Measurements from ENCODE around the gene WWOX. TPM values are rescaled to one million over a fixed set of nuclear protein-coding genes. Genes with fewer than 3 reads are reported as not detected.

WWOX gene
- total and polyA plus RNA-seq, 3 experiments from 2014 or later, result 17.2 to 18.6 (median 18.2) TPM

GRCh38 chr16:78635807-78636206 lies 536.4 kb downstream of the WWOX start:
- Mint-ChIP-seq H3K4me1 (no peaks in the 10 kb centered on the region), H3K4me3 (no peak overlapping the region)
- CTCF ChIA-PET, result no interaction called here

DNA sequence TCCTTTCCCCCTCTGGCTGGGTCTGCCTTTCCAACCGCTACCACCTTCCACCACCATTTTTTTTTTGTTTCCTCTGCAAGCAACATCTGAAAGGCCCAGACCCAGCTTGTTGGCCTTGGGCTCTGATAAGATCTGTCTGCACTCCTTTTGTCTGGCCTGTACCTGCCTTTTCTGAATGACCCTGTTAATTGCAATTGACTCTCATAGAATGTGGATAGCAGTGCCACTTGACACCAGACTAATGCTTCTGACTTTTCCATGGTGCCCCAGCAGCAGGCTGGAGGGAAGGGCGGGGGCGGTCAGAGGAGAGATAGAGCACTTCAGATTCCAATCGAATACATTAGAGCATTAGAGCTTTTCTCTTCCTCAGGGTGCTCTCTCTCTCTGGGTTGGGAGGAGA lies 538.9 kb downstream of the WWOX start:
- H3K4me1 Mint-ChIP-seq, result peaks cover 0 to 4% (median 0%) of the 10 kb centered on the region in 3 donors
- H3K36me3 ChIP-seq (ENCODE audit: insufficient read depth, low read length), result no peaks in the 10 kb centered on the region
- CTCF ChIA-PET, result no interaction called here

More at GRCh38 chr16:78635807-78636206, 536.4 kb downstream of the WWOX start:
- Histone ChIP-seq H3K36me3 (ENCODE audit: insufficient read depth, low read length) (no peaks in the 10 kb centered on the region), H3K9me3 (ENCODE audit: low read length) (no peaks in the 10 kb centered on the region), H3K27me3 (ENCODE audit: insufficient read depth, low read length, poor library complexity, severe bottlenecking) (no peaks in the 10 kb centered on the region), H3K27ac (ENCODE audit: low read depth, low read length) (no peak overlapping the region), H3K4me1 (ENCODE audit: insufficient read depth, low read length) (no peaks in the 10 kb centered on the region), H3K4me3 (ENCODE audit: low read length) (no peak overlapping the region)
- H3K36me3 Mint-ChIP-seq, result peaks cover 0 to 19% (median 2%) of the 10 kb centered on the region in 3 donors
- POLR2A ChIA-PET, result no interaction called here
- DNase-seq, result no peak
- H3K9me3 Mint-ChIP-seq, result peaks cover under 1 to 4% (median 3%) of the 10 kb centered on the region in 5 donors
- H3K27me3 Mint-ChIP-seq, result peaks cover 5 to 8% of the 10 kb centered on the region in 2 donors
- H3K27ac Mint-ChIP-seq, result no peak overlapping the region

GRCh38 chr16:78639775-78640174 lies 540.3 kb downstream of the WWOX start:
- Mint-ChIP-seq H3K9me3 (no peaks in the 10 kb centered on the region), H3K4me3 (no peak overlapping the region), H3K36me3 (peaks cover 0 to 15% (median 2%) of the 10 kb centered on the region in 3 donors), H3K27ac (no peak overlapping the region), H3K27me3 (peaks cover 5 to 11% of the 10 kb centered on the region in 2 donors), H3K4me1 (peaks cover 0 to 4% (median 0%) of the 10 kb centered on the region in 3 donors)
- H3K4me1 ChIP-seq (ENCODE audit: insufficient read depth, low read length), result no peaks in the 10 kb centered on the region
- no peak overlapping the region for H3K4me3 ChIP-seq (ENCODE audit: low read length)
- no peak overlapping the region for H3K27ac ChIP-seq (ENCODE audit: low read depth, low read length)
- CTCF ChIA-PET, result no interaction called here
- POLR2A ChIA-PET, result no interaction called here
- H3K36me3 ChIP-seq (ENCODE audit: insufficient read depth, low read length), result no peaks in the 10 kb centered on the region
- no peaks in the 10 kb centered on the region for H3K27me3 ChIP-seq (ENCODE audit: insufficient read depth, low read length, poor library complexity, severe bottlenecking)
- no peak for DNase-seq
- no peaks in the 10 kb centered on the region for H3K9me3 ChIP-seq (ENCODE audit: low read length)

More for the DNA sequence above, 538.9 kb downstream of the WWOX start:
- peaks cover 0 to 15% (median 2%) of the 10 kb centered on the region in 3 donors for H3K36me3 Mint-ChIP-seq
- H3K4me1 ChIP-seq (ENCODE audit: insufficient read depth, low read length), result no peaks in the 10 kb centered on the region
- POLR2A ChIA-PET, result interaction anchor here (0.7 kb wide), 1 partner anchor 1125 kb away, joined by 4 read pairs; no protein-coding TSS in a partner anchor
- no peaks in the 10 kb centered on the region for H3K9me3 ChIP-seq (ENCODE audit: low read length)
- no peak overlapping the region for H3K27ac ChIP-seq (ENCODE audit: low read depth, low read length)
- H3K27ac Mint-ChIP-seq, result no peak overlapping the region
- DNase-seq, result no peak
- H3K9me3 Mint-ChIP-seq, result no peaks in the 10 kb centered on the region
- no peak overlapping the region for H3K4me3 Mint-ChIP-seq
- no peak overlapping the region for H3K4me3 ChIP-seq (ENCODE audit: low read length)
- H3K27me3 Mint-ChIP-seq, result peaks cover 5 to 11% of the 10 kb centered on the region in 2 donors
- no peaks in the 10 kb centered on the region for H3K27me3 ChIP-seq (ENCODE audit: insufficient read depth, low read length, poor library complexity, severe bottlenecking)

- Histone ChIP-seq H3K4me3 (ENCODE audit: low read length) (no peak overlapping the region), H3K9me3 (ENCODE audit: low read length) (no peaks in the 10 kb centered on the region), H3K27ac (ENCODE audit: low read depth, low read length) (no peak overlapping the region), H3K4me1 (ENCODE audit: insufficient read depth, low read length) (no peaks in the 10 kb centered on the region), H3K27me3 (ENCODE audit: insufficient read depth, low read length, poor library complexity, severe bottlenecking) (no peaks in the 10 kb centered on the region), H3K36me3 (ENCODE audit: insufficient read depth, low read length) (no peaks in the 10 kb centered on the region)
- DNase-seq, result no peak
- peaks cover 0 to 4% (median 0%) of the 10 kb centered on the region in 3 donors for H3K4me1 Mint-ChIP-seq
- H3K4me3 Mint-ChIP-seq, result no peak overlapping the region
- CTCF ChIA-PET, result no interaction called here
- H3K36me3 Mint-ChIP-seq, result peaks cover 0 to 8% (median 2%) of the 10 kb centered on the region in 3 donors
- H3K27ac Mint-ChIP-seq, result no peak overlapping the region
- H3K9me3 Mint-ChIP-seq, result no peaks in the 10 kb centered on the region
- peaks cover 5 to 11% of the 10 kb centered on the region in 2 donors for H3K27me3 Mint-ChIP-seq
- POLR2A ChIA-PET, result no interaction called here
These were observed 541.4 kb downstream of the WWOX start for GRCh38 chr16:78640886-78641285.

DNA sequence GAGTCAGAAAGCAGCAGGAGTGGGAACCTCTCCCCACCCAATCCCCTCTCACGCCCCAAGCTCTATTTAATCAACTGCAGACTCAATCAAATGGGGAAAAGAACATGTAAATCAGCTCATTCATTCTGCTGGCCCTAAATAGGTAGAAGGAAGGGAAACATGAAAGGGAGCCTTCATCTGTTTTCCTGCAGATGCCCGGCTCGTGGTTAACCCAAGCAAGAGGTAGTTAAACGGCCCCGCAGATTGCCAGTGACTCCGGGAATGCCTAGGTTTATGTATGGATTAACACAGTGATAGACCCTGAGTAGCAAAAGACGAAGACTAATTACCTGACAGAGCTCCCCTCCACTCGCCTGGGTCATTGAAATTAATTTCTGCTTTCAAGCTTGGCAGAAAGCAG lies 542.0 kb downstream of the WWOX start:
- H3K4me1 Mint-ChIP-seq, result peaks cover 0 to 4% (median 0%) of the 10 kb centered on the region in 3 donors
- H3K9me3 ChIP-seq (ENCODE audit: low read length), result no peaks in the 10 kb centered on the region
- no peak for DNase-seq
- H3K27ac Mint-ChIP-seq, result no peak overlapping the region
- POLR2A ChIA-PET, result no interaction called here
- no peaks in the 10 kb centered on the region for H3K4me1 ChIP-seq (ENCODE audit: insufficient read depth, low read length)
- no peaks in the 10 kb centered on the region for H3K27me3 ChIP-seq (ENCODE audit: insufficient read depth, low read length, poor library complexity, severe bottlenecking)
- H3K36me3 Mint-ChIP-seq, result peaks cover 0 to 8% (median 2%) of the 10 kb centered on the region in 3 donors
- H3K9me3 Mint-ChIP-seq, result no peaks in the 10 kb centered on the region
- H3K4me3 Mint-ChIP-seq, result no peak overlapping the region
- H3K27me3 Mint-ChIP-seq, result peaks cover 5 to 11% of the 10 kb centered on the region in 2 donors
- no peaks in the 10 kb centered on the region for H3K36me3 ChIP-seq (ENCODE audit: insufficient read depth, low read length)
- CTCF ChIA-PET, result no interaction called here
- no peak overlapping the region for H3K27ac ChIP-seq (ENCODE audit: low read depth, low read length)
- H3K4me3 ChIP-seq (ENCODE audit: low read length), result no peak overlapping the region

- peaks cover 0 to 8% (median 2%) of the 10 kb centered on the region in 3 donors for H3K36me3 Mint-ChIP-seq
- Histone ChIP-seq H3K27me3 (ENCODE audit: insufficient read depth, low read length, poor library complexity, severe bottlenecking) (no peaks in the 10 kb centered on the region), H3K27ac (ENCODE audit: low read depth, low read length) (no peak overlapping the region), H3K4me3 (ENCODE audit: low read length) (no peak overlapping the region), H3K9me3 (ENCODE audit: low read length) (no peaks in the 10 kb centered on the region), H3K36me3 (ENCODE audit: insufficient read depth, low read length) (no peaks in the 10 kb centered on the region), H3K4me1 (ENCODE audit: insufficient read depth, low read length) (no peaks in the 10 kb centered on the region)
- ChIA-PET POLR2A (no interaction called here), CTCF (no interaction called here)
- H3K27me3 Mint-ChIP-seq, result peaks cover 4 to 11% of the 10 kb centered on the region in 2 donors
- DNase-seq, result no peak
- H3K4me3 Mint-ChIP-seq, result no peak overlapping the region
- peaks cover 0 to 4% (median 0%) of the 10 kb centered on the region in 3 donors for H3K4me1 Mint-ChIP-seq
- H3K9me3 Mint-ChIP-seq, result no peaks in the 10 kb centered on the region
- no peak overlapping the region for H3K27ac Mint-ChIP-seq
These were observed 543.3 kb downstream of the WWOX start for GRCh38 chr16:78642621-78643285.

DNA sequence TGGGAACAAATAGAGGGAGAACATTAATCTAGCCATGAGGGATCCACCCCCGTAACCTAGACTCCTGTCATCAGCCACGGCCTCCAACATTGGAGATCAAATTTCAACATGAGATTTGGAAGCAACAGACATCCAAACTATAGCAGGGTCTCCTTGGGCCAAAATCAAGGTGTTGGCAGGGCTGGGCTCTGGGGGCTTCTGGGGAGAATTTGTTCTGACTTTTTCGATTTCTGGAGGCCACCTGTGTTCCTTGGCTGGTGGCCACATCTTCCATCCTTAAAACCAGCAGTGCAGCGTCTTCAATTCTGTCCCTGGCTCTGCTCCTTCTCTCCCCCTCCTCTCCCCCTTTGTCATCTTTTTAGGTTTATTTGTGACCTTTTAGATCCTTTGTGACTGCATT lies 546.2 kb downstream of the WWOX start:
- Histone ChIP-seq H3K4me3 (ENCODE audit: low read length) (no peak overlapping the region), H3K36me3 (ENCODE audit: insufficient read depth, low read length) (no peaks in the 10 kb centered on the region), H3K27me3 (ENCODE audit: insufficient read depth, low read length, poor library complexity, severe bottlenecking) (no peaks in the 10 kb centered on the region), H3K27ac (ENCODE audit: low read depth, low read length) (no peak overlapping the region), H3K4me1 (ENCODE audit: insufficient read depth, low read length) (no peaks in the 10 kb centered on the region), H3K9me3 (ENCODE audit: low read length) (no peaks in the 10 kb centered on the region)
- Mint-ChIP-seq H3K4me3 (no peak overlapping the region), H3K9me3 (no peaks in the 10 kb centered on the region), H3K36me3 (peaks cover 0 to 5% (median 0%) of the 10 kb centered on the region in 3 donors), H3K27ac (no peak overlapping the region), H3K27me3 (peaks cover 3% of the 10 kb centered on the region in 2 donors), H3K4me1 (peaks cover 0 to 4% (median 0%) of the 10 kb centered on the region in 3 donors)
- ChIA-PET CTCF (no interaction called here), POLR2A (no interaction called here)
- no peak for DNase-seq

DNA sequence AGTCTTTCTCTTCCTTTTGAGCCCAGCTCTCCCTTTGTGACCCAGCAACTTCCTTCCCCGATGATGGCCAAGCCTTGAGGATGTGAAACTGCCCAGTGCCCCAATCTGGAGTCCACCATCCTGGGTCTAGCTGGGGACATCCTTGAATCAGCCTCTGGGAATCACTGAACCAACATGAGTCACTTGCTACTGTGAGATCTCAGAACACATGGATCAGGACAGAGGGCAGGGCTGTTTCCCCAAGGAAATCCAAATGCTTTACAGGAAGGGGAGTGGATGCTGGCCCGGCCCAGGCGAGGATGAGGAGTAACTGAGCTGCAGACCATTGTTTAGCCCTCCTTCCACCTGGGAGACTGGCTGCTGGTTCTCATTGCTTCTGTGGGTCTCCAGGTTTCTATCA lies 547.6 kb downstream of the WWOX start:
- Mint-ChIP-seq H3K4me3 (no peak overlapping the region), H3K27ac (peak overlapping the region in 1 of 8 donors; percentile 44), H3K36me3 (peaks cover 0 to 5% (median 0%) of the 10 kb centered on the region in 3 donors), H3K27me3 (no peaks in the 10 kb centered on the region), H3K9me3 (no peaks in the 10 kb centered on the region), H3K4me1 (no peaks in the 10 kb centered on the region)
- ChIA-PET POLR2A (no interaction called here), CTCF (interaction anchor here (1.2 kb wide), 1 partner anchor 15 kb away, joined by 3 read pairs; no protein-coding TSS in a partner anchor)
- H3K4me1 ChIP-seq (ENCODE audit: insufficient read depth, low read length), result no peaks in the 10 kb centered on the region
- DNase-seq, result no peak
- no peak overlapping the region for H3K27ac ChIP-seq (ENCODE audit: low read depth, low read length)
- no peak overlapping the region for H3K4me3 ChIP-seq (ENCODE audit: low read length)
- H3K27me3 ChIP-seq (ENCODE audit: insufficient read depth, low read length, poor library complexity, severe bottlenecking), result no peaks in the 10 kb centered on the region
- H3K36me3 ChIP-seq (ENCODE audit: insufficient read depth, low read length), result no peaks in the 10 kb centered on the region
- no peaks in the 10 kb centered on the region for H3K9me3 ChIP-seq (ENCODE audit: low read length)
